GM12891 (cell line): Measurements from ENCODE around the gene TSPAN4.

Experiments
- POLR2A ChIP-seq: IDR thresholded peaks from 2 replicates; pipeline ENCODE4 v1.6.1; 2011; ENCODE audit warnings: low read depth, low read length, control low read depth
- POLR2AphosphoS5 ChIP-seq: IDR thresholded peaks from 2 replicates; pipeline ENCODE4 v1.6.1; 2011; ENCODE audit warnings: low read depth, low read length, control low read depth

- TF ChIP-seq POLR2AphosphoS5 (no peak), POLR2A (no peak)
Observed at GRCh38 chr11:828506-829175, 14.0 kb upstream of the TSPAN4 start.
